H1 (cell line): ENCODE measurements around the gene COLEC12.

ENCODE experiments used
- CBX5 ChIP-seq: fragments of 300-800, 300-1000 bp; sonication (generic); IDR thresholded peaks from 2 replicates; pipeline ENCODE4 v1.7.1; 2016; ENCODE audit warnings: antibody characterized with exemption, low read length, low read depth
- EP300 ChIP-seq, 2 experiments: IDR thresholded peaks; 1 replicate in 1 of 2; 2 replicates in 1 of 2; pipeline ENCODE4 v1.6.1; 2011 to 2012; ENCODE audit warnings: low read depth in 2 of 2, low read length in 2 of 2, mild to moderate bottlenecking in 2 of 2, borderline replicate concordance in 1 of 2, inconsistent platforms in 1 of 2, moderate library complexity in 1 of 2
- EZH2 ChIP-seq: fragments of 200-600 bp; sonication (generic); IDR thresholded peaks from 2 replicates; pipeline ENCODE4 v1.7.1; 2012; ENCODE audit warnings: low read depth, mild to moderate bottlenecking, moderate library complexity, low read length, inconsistent platforms; ENCODE audit not compliant: severe bottlenecking
- HDAC6 ChIP-seq: IDR thresholded peaks from one replicate; pipeline ENCODE4 v1.7.1; 2012; ENCODE audit warnings: low read depth, mild to moderate bottlenecking, inconsistent platforms, low read length, moderate library complexity
- JUND ChIP-seq: IDR thresholded peaks from 2 replicates; pipeline ENCODE4 v1.6.1; 2011; ENCODE audit warnings: mild to moderate bottlenecking, improper control_type of control experiment, low read length
- POLR2AphosphoS5 ChIP-seq: IDR thresholded peaks from 2 replicates; pipeline ENCODE4 v1.6.1; 2011; ENCODE audit warnings: low read depth, low read length
- TF ChIP-seq, protein P1 (sequence below), 3 experiments: IDR thresholded peaks; 1 replicate in 2 of 3; 2 replicates in 1 of 3; pipeline versions ENCODE4 v1.5.1 to v1.6.1; 2011; ENCODE audit warnings: low read length in 3 of 3, mild to moderate bottlenecking in 3 of 3, inconsistent platforms in 2 of 3, low read depth in 1 of 3, moderate library complexity in 1 of 3; ENCODE audit not compliant: insufficient read depth in 1 of 3; ENCODE audit errors: control extremely low read depth in 1 of 3

DNA sequence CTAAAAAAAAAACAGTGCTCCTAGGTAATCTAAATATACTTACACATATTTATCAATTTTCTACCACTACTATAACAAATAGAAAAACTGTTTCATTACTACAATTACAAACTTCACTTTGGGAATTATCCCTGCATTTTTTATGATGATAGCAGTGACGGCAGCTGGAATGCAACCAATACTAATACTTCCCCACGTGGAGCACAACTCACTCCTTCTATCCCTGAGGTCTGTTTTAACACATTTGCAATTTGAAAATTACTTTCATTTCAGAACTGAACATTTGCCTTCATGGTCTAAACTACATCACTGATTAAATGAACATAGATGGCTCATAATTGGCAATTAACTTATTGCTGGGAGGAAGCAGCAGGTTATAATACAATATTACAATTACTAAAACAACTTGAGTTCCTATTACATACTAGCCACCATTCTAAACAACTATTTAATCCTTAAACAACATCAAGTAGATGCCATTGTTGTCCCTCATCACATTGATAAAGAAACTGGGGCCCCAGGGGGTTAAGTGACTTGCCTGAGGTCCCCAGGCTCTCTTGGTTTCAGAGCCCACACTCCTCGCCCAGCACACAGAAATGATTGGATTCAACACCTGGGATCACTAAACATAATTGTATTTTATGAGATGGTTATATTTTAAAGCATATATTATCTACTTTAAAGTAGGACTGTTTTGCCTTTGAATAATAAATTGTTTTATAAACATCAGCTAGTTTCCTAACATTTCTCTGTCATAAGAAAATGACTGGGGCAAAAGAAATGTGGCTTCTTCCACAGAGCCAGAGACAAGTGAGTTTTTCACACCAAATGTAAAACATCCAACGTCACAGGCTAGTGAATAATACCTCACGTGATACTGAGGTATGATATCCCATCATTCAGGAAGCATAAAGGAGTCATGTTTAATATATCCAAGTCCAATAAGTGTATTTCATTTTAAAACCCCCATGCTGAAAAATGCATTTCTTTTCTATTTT is 6.2 kb downstream of the COLEC12 start:
- no peak for TF ChIP-seq POLR2AphosphoS5
- TF ChIP-seq, protein P1, sequence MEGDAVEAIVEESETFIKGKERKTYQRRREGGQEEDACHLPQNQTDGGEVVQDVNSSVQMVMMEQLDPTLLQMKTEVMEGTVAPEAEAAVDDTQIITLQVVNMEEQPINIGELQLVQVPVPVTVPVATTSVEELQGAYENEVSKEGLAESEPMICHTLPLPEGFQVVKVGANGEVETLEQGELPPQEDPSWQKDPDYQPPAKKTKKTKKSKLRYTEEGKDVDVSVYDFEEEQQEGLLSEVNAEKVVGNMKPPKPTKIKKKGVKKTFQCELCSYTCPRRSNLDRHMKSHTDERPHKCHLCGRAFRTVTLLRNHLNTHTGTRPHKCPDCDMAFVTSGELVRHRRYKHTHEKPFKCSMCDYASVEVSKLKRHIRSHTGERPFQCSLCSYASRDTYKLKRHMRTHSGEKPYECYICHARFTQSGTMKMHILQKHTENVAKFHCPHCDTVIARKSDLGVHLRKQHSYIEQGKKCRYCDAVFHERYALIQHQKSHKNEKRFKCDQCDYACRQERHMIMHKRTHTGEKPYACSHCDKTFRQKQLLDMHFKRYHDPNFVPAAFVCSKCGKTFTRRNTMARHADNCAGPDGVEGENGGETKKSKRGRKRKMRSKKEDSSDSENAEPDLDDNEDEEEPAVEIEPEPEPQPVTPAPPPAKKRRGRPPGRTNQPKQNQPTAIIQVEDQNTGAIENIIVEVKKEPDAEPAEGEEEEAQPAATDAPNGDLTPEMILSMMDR (IDR thresholded peaks at IDR 0.05; ENCODE audit: control extremely low read depth in 1 of 3, insufficient read depth in 1 of 3, low read depth in 1 of 3, low read length in 3 of 3): no peak
- no peak for TF ChIP-seq HDAC6
- no peak for TF ChIP-seq CBX5
- TF ChIP-seq JUND: no peak
- TF ChIP-seq EP300 (IDR thresholded peaks at IDR 0.05; ENCODE audit: borderline replicate concordance in 1 of 2, low read depth in 2 of 2, low read length in 2 of 2): no peak
- no peak for TF ChIP-seq EZH2
